ENCODE data around the gene SNTG2. TPM values are rescaled to one million over a fixed set of nuclear protein-coding genes. Genes with fewer than 3 reads are reported as not detected.

The SNTG2 gene
- total and polyA plus RNA-seq, 2 of the 13 experiments (the other 11 are each of a cell fraction or from before 2014, with no cell fraction given) = not detected

GRCh38 chr2:1405967-1406366 lies 455.3 kb downstream of the SNTG2 start:
- in situ Hi-C loops (cut with HindIII; ENCODE audit: extremely low pct_ligation_motif_present, low pct_unique_long_range_greater_than_20kb) = no loop called here
- Histone ChIP-seq H3K27me3 (ENCODE audit: control insufficient read depth in 1 of 2, insufficient read depth in 2 of 2, low read length in 2 of 2) (peaks cover 2 to 30% of the 10 kb centered on the region in 2 experiments; a peak in 2 of 5 replicates), H3K4me1 (ENCODE audit: insufficient read depth, low read length) (no peaks in the 10 kb centered on the region), H3K79me2 (ENCODE audit: insufficient read depth, low read length) (no peaks in the 10 kb centered on the region), H3K9me3 (ENCODE audit: low read length) (no peaks in the 10 kb centered on the region), H3K36me3 (replicated peaks in 1 of 2; ENCODE audit: control insufficient read depth in 1 of 2, insufficient read depth in 2 of 2, low read length in 2 of 2) (no peaks in the 10 kb centered on the region), H2AFZ (ENCODE audit: low read length) (no peak overlapping the region), H3K9ac (ENCODE audit: insufficient read depth, low read depth, low read length) (no peak overlapping the region), H3K4me3 (replicated peaks in 1 of 3; ENCODE audit: insufficient read depth in 1 of 3, low read depth in 2 of 3, low read length in 3 of 3) (no peak overlapping the region), H4K20me1 (ENCODE audit: insufficient read depth, low read length) (no peaks in the 10 kb centered on the region), H3K4me2 (ENCODE audit: low read depth, low read length) (no peak overlapping the region), H3K27ac (ENCODE audit: extremely low read length, insufficient read depth, low read length) (no peak overlapping the region)
- intact Hi-C loops (cut with micrococcal nuclease; ENCODE audit: unreplicated experiment) = no loop called here
- ChIA-PET CTCF (ENCODE audit: low intra/inter-chr PET ratio, low total read pairs) (no interaction called here), POLR2A (no interaction called here)
- ATAC-seq (no peak), DNase-seq (ENCODE audit: low spot score) (no peak), FAIRE-seq (no peak)
- no peak for TF ChIP-seq ASH2L (IDR thresholded peaks at IDR 0.05; ENCODE audit: insufficient read length, low read depth, low read length)
- no peak for TF ChIP-seq ZNF776 (CRISPR knock-in tag; IDR thresholded peaks at IDR 0.05)
- TF ChIP-seq ZNF253 (CRISPR knock-in tag; IDR thresholded peaks at IDR 0.05; ENCODE audit: borderline replicate concordance) = no peak
- TF ChIP-seq KDM1A (CRISPR knock-in tag; IDR thresholded peaks at IDR 0.05) = no peak
- TF ChIP-seq KDM3A (CRISPR knock-in tag; IDR thresholded peaks at IDR 0.05; ENCODE audit: low read depth) = no peak
- no peak for TF ChIP-seq ARHGAP35 (CRISPR knock-in tag; IDR thresholded peaks at IDR 0.05; ENCODE audit: borderline replicate concordance)
- no peak for TF ChIP-seq ZSCAN31 (CRISPR knock-in tag; IDR thresholded peaks at IDR 0.05; ENCODE audit: low read depth)
- BruUV-seq (replicated peaks) = no TSS peak
- WGBS (ENCODE audit: low lambda C conversion rate) = 3% methylated on average over 3 of the region's 3 CpGs

GRCh38 chr2:1406434-1406833 lies 455.8 kb downstream of the SNTG2 start:
- ChIA-PET CTCF (ENCODE audit: low intra/inter-chr PET ratio, low total read pairs) (no interaction called here), POLR2A (no interaction called here)
- ATAC-seq = no peak
- TF ChIP-seq HDAC1 (CRISPR knock-in tag; IDR thresholded peaks at IDR 0.05) (no peak), SAP130 (CRISPR knock-in tag; IDR thresholded peaks at IDR 0.05; ENCODE audit: low read depth) (no peak), TEAD3 (CRISPR knock-in tag; optimal IDR thresholded peaks at IDR 0.05; ENCODE audit: borderline replicate concordance) (no peak), CC2D1A (CRISPR knock-in tag; IDR thresholded peaks at IDR 0.05) (no peak)
- no peaks in the 10 kb centered on the region for H3K4me1 ChIP-seq (ENCODE audit: insufficient read depth, low read length)
- FAIRE-seq = no peak
- H3K36me3 ChIP-seq (replicated peaks in 1 of 2; ENCODE audit: control insufficient read depth in 1 of 2, insufficient read depth in 2 of 2, low read length in 2 of 2) = no peaks in the 10 kb centered on the region
- no TSS peak for BruUV-seq (replicated peaks)
- H3K27ac ChIP-seq (ENCODE audit: extremely low read length, insufficient read depth, low read length) = no peak overlapping the region
- no peak overlapping the region for H3K4me2 ChIP-seq (ENCODE audit: low read depth, low read length)
- no peak overlapping the region for H3K4me3 ChIP-seq (replicated peaks in 1 of 3; ENCODE audit: insufficient read depth in 1 of 3, low read depth in 2 of 3, low read length in 3 of 3)
- 8% methylated on average over 2 of the region's 2 CpGs for WGBS (ENCODE audit: low lambda C conversion rate)
- no peaks in the 10 kb centered on the region for H4K20me1 ChIP-seq (ENCODE audit: insufficient read depth, low read length)
- no peaks in the 10 kb centered on the region for H3K9me3 ChIP-seq (ENCODE audit: low read length)
- H3K9ac ChIP-seq (ENCODE audit: insufficient read depth, low read depth, low read length) = no peak overlapping the region
- no peaks in the 10 kb centered on the region for H3K79me2 ChIP-seq (ENCODE audit: insufficient read depth, low read length)
- intact Hi-C loops (cut with micrococcal nuclease; ENCODE audit: unreplicated experiment) = no loop called here
- in situ Hi-C loops (cut with HindIII; ENCODE audit: extremely low pct_ligation_motif_present, low pct_unique_long_range_greater_than_20kb) = no loop called here
- no peak overlapping the region for H2AFZ ChIP-seq (ENCODE audit: low read length)
- H3K27me3 ChIP-seq (ENCODE audit: control insufficient read depth in 1 of 2, insufficient read depth in 2 of 2, low read length in 2 of 2) = peaks cover 2 to 34% of the 10 kb centered on the region in 2 experiments; a peak in 2 of 5 replicates
- no peak for DNase-seq (ENCODE audit: low spot score)
